ENCODE results near the gene ITIH1.

- TF ChIP-seq CTCF (IDR thresholded peaks at IDR 0.05) (no peak), POLR2AphosphoS5 (IDR thresholded peaks at IDR 0.05) (no peak)
Observed at GRCh38 chr3:52774901-52775864, 2.2 kb upstream of the ITIH1 start.

All from transverse colon (tissue), 4 donors.